ENCODE data around the gene FSD1.
"Not testable (repeated sequence)": the region's sequence is repeated elsewhere in the genome, so short reads cannot be mapped to it uniquely, and the experiment has no call there.

Gene FSD1

DNA sequence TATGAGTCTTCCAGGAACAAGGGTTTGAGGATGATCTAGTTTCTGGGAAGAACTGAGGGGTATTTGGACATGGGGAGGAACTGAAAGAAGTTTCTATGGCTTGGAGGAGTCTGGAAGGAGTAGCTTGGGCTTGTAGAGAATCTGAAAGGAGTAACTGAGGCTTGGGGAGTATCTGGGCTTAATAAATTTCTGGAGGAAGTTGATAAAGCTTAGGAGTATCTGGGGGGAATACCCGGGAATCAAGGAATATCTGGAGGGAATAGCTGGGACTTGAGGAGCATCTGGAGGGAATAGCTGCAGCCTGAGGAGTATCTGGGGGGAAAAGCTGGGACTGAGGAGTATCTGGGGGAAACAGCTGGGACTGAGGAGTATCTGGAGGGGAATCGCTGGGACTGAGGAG is 16.0 kb downstream of the FSD1 start:
- no peak for FAIRE-seq

DNA sequence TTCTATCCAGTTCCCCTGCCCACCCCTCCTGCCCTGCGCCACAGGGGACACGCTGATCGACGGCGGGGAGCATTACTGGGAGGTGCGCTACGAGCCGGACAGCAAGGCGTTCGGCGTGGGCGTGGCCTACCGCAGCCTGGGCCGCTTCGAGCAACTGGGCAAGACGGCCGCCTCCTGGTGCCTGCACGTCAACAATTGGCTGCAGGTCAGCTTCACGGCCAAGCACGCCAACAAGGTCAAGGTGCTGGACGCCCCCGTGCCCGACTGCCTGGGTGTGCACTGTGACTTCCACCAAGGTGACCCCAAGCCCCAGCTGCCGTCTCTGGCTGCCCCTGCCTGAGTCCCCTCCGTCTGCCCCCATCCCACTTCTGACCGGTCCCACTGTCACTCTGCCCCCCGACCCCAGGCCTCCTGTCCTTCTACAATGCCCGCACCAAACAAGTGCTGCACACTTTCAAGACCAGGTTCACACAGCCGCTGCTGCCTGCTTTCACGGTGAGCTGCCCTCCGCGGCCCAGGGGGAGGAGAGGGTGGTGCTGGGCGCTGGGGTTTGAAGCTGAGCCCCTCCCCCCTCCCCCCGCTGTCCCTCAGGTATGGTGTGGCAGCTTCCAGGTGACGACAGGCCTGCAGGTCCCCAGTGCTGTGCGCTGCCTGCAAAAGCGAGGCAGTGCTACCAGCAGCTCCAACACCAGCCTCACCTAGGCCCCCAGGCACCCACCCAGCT is 18.7 kb downstream of the FSD1 start:
- no peak for FAIRE-seq

GRCh38 chr19:4323692-4324091 is 19.3 kb downstream of the FSD1 start:
- FAIRE-seq: no peak

- no peak for FAIRE-seq
Measured at GRCh38 chr19:4324228-4324627, 19.8 kb downstream of the FSD1 start.

DNA sequence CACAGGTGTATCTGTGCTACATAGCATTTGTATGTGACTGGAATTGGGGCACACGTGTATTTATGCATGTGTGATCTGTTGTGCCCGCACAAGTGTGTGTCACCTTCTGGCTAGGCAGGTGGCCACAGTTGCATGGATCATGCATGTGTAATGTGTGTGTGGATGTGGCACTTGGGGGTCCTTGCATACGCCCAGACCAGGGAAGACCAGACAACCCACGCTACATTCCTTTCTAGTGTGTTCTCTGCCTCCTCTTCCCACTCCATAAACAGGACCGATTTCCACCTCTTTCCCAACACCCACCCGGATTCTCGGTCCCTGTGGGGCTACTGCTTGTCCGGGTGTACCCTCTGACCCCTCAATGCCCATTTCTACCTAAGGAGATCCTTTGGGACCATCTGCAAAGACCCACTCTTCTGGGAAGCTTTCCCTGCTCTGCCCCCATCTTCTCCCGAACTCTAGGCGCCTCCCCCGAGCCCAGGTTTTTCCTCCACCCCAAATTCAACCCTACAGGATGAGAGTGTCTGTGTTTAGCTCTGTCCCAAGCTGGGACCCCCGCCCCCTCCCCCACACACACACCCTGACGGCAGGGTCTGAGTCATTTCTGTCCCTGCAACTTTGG is 21.9 kb downstream of the FSD1 start:
- FAIRE-seq: no peak

DNA sequence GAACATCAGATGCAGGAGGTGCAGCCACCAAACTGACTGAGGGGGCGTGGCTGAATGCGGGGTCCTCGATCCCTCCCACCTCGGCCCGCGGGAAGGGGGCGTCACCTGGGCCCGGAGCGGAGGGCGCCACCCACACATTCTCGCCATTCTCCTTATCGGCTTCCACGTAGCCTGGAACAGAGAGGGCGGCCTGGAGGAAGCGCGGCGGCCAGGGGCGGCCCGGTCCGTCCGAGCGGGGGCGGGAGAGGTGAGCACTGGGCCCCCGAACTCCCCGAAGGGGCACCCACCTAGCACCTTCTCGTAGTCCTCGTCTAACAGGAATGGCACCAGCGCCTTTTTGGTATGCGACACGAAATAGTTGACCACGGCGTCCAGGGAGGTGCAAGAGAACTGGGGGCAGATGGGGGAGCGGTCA is 22.4 kb downstream of the FSD1 start:
- no peak for FAIRE-seq

- no peak for FAIRE-seq
Measured at GRCh38 chr19:4327252-4327876, 23.0 kb downstream of the FSD1 start.

DNA sequence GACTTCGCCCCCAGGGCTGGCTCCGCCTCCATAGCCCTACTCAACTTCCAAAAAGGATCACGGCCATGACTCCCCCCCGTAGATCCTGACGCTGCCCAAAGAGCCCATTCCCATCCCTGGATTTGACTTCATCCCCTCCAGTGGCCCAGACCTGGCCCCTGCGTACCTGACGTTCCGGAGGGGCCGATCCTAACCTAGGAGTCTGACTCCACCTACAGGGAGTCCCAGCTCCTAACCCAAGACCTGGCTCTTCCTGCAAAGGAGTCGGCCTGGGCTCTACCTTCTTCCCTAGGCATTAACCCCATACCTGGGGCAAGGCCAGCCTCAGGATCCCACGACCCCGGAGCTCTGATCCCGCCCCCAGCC is 23.5 kb downstream of the FSD1 start:
- no peak for FAIRE-seq

GRCh38 chr19:4328243-4328990 is 24.0 kb downstream of the FSD1 start:
- FAIRE-seq: no peak

DNA sequence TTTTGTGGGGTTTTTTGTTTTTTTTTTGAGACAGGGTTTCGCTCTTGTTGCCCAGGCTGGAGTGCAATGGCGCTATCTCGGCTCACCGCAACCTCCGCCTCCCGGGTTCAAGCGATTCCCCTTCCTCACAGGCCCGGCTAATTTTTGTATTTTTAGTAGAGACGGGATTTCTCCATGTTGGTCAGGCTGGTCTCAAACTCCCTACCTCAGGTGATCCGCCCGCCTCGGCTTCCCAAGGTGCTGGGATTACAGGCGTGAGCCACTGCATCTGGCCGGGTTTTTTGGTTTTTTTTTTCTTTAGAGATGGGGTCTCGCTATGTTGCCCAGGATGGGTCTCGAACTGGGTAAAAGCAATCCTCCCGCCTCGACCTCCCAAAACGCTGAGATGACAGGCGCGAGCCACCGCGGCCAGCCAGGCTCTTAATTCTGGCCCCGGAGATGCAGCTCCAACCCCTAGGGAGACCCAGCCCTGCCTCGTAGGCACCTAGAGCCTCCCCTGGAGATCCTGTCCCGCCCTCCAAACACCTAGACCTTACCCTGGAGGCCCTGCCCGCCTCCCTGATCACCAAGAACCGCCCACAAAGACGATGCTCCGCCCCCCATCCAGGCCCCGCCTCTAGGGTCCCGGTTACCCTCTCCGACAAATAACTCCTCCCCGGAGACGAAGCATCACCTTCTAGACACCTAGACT is 24.7 kb downstream of the FSD1 start:
- FAIRE-seq: not testable (repeated sequence)

- no peak for FAIRE-seq
Measured at GRCh38 chr19:4329858-4330257, 25.5 kb downstream of the FSD1 start.

GRCh38 chr19:4334929-4335570 is 30.7 kb downstream of the FSD1 start:
- no peak for FAIRE-seq

DNA sequence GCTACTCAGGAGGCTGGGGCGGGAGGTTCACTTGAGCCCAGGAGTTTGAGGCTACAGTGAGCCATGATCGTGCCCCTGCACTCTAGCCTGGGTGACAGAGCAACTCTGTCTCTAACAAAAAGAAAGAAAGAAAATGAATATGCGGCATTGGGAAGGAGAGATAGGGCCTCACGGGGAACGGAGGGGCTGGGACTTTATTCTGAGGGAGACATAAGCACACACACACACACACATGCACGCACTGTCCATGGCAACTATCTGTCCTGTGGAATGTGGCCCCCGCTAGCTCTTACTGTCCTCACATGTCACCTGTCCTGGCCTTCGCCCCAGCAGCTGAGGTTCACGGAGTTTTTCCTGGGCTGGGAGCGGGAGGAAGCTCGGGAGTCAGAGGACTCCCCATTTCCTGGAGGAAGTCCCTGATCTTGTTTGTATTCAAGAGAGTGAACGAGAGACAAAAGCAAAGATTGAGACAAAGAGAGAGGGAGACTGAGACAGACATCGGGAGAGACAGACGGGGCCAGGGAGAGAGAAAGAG is 33.6 kb downstream of the FSD1 start:
- FAIRE-seq: no peak

DNA sequence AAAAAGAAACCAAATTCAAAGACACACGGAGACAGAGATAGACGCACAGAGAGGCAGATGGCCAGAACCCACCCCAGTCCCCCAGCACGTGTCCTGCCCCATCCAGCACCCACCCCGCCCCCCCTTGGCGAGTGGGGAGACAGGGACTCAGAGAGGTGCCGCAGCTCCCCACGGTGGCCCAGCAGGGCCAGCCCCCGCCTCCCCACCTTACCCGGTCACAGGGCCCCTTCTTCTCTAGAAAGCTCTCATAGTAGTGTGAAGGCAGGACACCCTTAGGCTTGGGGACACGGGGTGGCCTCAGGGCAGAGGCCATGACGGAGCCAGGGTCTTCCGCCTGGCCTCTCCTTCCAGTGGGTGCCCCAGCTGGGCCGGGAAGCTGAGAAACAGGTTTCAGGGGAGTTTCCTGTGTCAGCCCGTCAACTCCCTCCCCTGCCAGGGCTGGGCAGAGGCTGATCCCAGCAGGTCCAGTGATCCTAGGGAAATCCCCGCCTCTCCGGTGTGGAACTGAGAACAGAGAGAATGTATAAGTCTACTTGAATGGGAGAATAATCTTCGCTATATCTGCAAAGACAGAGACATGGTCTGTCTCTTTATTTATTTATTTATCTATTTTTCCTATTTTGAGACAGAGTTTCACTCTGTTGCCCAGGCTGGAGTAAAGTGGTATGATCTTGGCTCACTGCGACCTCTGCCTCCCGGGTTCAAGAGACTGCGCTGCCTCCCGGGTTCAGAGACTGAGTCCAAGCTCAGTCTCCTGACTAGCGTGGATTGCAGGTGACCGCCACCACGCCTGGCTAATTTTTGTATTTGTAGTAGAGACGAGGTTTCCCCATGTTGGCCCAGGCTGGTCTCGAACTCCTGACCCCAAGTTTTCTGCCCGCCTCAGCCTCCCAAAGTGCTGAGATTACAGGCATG is 34.3 kb downstream of the FSD1 start, which contains the start of gene STAP2:
STAP2 (minus strand) TSS at position 387 of the 915 bp plus-strand sequence; CDS start at position 313, 74 bp downstream.
- no peak for FAIRE-seq

- no peak for FAIRE-seq
Measured at GRCh38 chr19:4342314-4342614, 37.9 kb downstream of the FSD1 start.

DNA sequence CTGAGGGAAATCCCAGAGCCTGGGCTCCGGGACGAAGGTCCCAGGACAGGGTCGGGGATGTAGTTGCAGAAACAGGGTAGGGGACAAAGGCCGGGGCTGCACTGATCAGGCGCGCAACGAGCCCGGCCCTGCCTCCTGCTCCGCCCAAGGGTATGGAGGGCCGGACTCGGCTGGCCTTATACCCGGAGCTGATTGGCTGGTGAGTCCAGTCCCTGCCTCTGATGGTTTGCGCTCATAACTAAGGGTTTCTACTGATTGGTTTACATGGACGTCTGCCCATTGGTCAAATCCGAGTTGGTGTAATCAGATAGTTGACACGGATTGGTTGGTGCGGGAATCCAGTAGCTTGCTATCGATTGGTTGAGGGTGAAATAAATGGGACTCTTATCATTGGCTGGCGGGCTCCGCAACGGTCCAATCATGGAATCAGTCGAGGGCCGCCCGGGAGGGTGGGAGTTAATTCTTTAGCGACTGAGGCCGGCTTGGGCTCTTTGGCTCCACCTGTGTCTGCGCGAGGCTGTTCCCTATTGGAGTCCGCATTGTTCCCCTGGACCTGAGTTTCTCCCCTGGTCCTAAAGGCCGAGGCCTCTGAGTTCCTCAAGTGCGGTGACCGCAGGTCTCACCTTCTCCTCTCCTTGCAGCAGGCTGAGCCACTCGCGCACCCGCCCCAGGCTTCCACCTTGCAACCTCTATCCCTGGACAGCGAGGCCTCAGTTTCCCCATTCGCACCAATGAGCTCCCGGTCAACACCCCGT is 38.4 kb downstream of the FSD1 start:
- peak; percentile 96 for FAIRE-seq

DNA sequence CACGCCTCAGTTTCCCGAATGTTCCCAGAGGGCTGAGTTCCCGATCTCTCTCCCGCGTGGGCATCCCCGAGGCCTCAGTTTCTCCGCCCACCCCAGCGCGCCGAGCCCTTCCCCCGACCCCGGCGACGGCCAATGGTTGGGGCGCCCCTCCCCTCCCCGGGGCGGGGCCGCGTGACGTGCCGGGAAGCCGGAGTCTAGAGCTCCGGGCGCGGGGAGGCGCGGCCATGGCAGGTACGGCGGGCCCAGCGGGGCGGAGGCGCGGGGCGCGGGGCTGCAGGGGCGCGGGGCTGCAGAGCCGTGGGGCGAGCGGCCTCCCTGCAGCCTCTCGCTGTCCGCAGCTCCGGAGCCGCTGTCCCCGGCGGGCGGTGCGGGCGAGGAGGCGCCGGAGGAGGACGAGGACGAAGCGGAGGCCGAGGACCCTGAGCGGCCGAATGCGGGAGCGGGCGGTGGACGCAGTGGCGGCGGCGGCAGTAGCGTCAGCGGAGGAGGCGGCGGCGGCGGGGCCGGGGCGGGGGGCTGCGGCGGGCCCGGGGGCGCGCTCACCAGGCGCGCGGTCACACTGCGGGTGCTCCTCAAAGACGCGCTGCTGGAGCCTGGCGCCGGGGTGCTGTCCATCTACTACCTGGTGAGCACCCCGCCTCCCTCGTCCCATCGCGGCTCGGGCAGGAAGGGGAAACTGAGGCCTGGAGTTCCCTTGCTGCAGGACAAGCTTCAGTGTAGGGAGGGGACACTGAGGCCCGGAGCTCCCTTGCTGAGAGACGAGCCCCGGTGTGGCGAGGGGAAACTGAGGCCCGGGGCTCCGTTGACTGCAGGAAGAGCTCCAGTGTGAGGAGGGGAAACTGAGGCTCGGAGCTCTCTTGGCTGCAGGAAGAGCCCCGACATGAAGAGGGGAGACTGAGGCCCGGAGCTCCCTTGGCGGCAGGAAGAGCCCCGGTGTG is 39.2 kb downstream of the FSD1 start, which contains the start of gene MPND:
MPND (plus strand) TSS at position 193 of the 938 bp plus-strand sequence; CDS start at position 225, 32 bp downstream.
- FAIRE-seq: no peak

- FAIRE-seq: no peak
Measured at GRCh38 chr19:4345342-4346019, 41.1 kb downstream of the FSD1 start.

Measured in colon (tissue), 2 donors.